Uterus (tissue), 4 donors: Measurements from ENCODE around the gene NPRL2. TPM values are rescaled to one million over a fixed set of nuclear protein-coding genes. Genes with fewer than 3 reads are reported as not detected.

Source experiments
- DNase-seq, 2 donors: peaks; one replicate each; pipeline ENCODE4 v3.0.0-alpha.2; 2019 to 2020
- H3K27ac ChIP-seq, 2 donors: fragments of 200-600 bp; sonication (generic); 1 replicate in 1 of 2; 2 replicates in 1 of 2; pipeline ENCODE4 v1.5.1; 2016 to 2018
- H3K27me3 ChIP-seq, 2 donors: fragments of 200-600 bp; sonication (generic); one replicate each; pipeline ENCODE4 v1.5.1; 2018 to 2019; ENCODE audit warnings: control low read depth in 1 of 2
- H3K36me3 ChIP-seq, 2 donors: fragments of 200-600 bp; sonication (generic); one replicate each; pipeline ENCODE4 v1.5.1; 2019; ENCODE audit warnings: control low read depth in 1 of 2
- H3K4me1 ChIP-seq, 2 donors: fragments of 200-600 bp; sonication (generic); one replicate each; pipeline ENCODE4 v1.5.1; 2018 to 2019; ENCODE audit warnings: control low read depth in 1 of 2
- H3K4me3 ChIP-seq, 2 donors: fragments of 200-600 bp; sonication (generic); 1 replicate in 1 of 2; 2 replicates in 1 of 2; pipeline ENCODE4 v1.5.1; 2018 to 2019; ENCODE audit warnings: mild to moderate bottlenecking in 1 of 2
- H3K9me3 ChIP-seq, 2 donors: fragments of 200-600 bp; sonication (generic); one replicate each; pipeline ENCODE4 v1.5.1; 2019; ENCODE audit warnings: control low read depth in 1 of 2
- CTCF ChIP-seq, 4 experiments: fragments of 200-600 bp in 2 of 4; fragments of 450-650 bp in 2 of 4; sonication (generic) in 2 of 4; IDR thresholded peaks; one replicate each; pipeline ENCODE4 v1.5.1; 2016 to 2019; ENCODE audit warnings: antibody characterized with exemption in 4 of 4, mild to moderate bottlenecking in 2 of 4, moderate library complexity in 1 of 4
- POLR2A ChIP-seq, 2 donors: fragments of 450-650 bp; IDR thresholded peaks; one replicate each; pipeline ENCODE4 v1.6.1; 2016; ENCODE audit warnings: antibody characterized with exemption in 2 of 2, mild to moderate bottlenecking in 1 of 2, moderate library complexity in 1 of 2
- intact Hi-C: fragments of 100-400 bp; cut with DNase I; formaldehyde crosslinking; loops from one replicate; pipeline ENCODE4 v1.15.1; 2023; ENCODE audit warnings: low total_unique reads
- total RNA-seq, 4 donors: library from RNA; depleted of rRNA in 3 of 4; stranded (reverse); fragments of >200 nt in 3 of 4; gene quantifications; one replicate each; pipeline versions ENCODE4 v1.1.0 to v1.2.4, GENCODE V29; 2014 to 2023
- donor health status: DM: yes; HTN: yes; CAD: no.

The NPRL2 gene
- total RNA-seq, 4 donors from 2014 or later = 11.8 to 26.2 (median 16.0) TPM

DNA sequence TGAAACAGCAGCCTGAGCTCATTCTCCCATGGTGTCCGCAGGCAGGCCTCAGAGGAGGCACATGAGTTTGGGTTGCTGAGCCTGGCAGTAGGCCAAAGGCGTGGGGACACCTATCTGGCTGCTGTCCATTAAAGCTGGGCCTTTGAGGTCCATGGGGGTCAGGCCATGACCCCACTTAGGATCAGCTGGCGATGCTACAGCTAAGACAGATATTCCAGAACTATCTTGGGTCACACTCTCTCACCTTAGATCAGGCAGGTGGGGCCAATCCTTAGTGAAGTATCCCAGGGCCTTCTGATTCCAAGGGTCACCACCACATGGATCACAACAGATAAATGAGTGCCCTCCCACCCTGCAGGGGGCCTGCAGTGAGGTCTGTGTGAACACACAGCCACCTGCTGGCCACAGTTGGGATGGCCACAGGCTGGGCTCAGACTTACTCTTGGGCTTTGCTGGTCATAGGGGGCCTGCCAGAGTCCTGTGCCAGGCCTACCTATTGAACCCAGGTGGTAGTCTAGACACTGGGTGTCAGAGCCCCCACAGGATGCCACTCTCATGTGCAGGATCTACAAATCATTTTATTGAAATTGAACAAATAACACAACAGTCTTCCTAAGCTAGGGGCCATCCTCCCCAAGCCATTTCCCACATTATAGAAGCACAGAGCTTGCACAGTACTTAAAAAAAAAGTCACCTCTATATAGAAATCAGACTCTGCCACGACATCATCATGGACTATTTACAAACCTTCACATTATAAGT is 26.0 kb downstream of the NPRL2 start:
- Histone ChIP-seq H3K4me1 (peaks cover 0 to 19% of the 10 kb centered on the region in 2 donors), H3K9me3 (no peaks in the 10 kb centered on the region), H3K27me3 (no peaks in the 10 kb centered on the region), H3K4me3 (no peak overlapping the region), H3K36me3 (no peaks in the 10 kb centered on the region), H3K27ac (peak overlapping the region; percentile 95 to 96)
- intact Hi-C loops = no loop called here
- TF ChIP-seq POLR2A (IDR thresholded peaks at IDR 0.05) (no peak), CTCF (IDR thresholded peaks at IDR 0.05) (peak; percentile 71 to 86 (median 75))
- peak; percentile 66 for DNase-seq

DNA sequence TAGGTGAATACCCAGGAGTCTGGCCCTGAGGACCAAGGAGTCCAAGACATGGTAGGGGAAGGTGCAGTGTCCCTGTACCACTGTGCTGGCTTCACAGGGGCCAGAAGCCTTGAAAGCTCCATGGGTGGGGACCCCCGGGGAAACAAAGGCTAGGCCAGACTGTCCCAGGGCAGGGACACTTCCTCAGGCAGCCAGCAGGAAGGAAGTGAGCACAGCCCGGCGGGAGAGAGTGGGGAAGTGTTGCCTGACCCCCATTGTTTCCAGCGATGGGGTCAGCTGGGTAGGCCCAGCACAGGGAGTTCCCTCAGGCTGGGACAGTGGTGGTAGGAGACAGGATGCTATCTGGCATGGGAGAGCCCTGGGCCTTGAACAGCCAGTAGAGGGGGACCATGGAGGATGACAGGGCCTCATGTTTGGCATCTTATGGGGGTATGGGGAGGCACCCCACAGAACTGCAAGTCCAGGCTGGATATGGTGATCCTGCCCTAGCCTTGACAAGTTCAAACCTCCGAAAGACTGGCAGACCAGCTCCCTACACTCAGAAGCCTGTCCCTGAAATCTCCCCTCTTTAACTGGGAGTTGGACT is 26.9 kb downstream of the NPRL2 start:
- no peaks in the 10 kb centered on the region for H3K9me3 ChIP-seq
- peaks cover 0 to 27% of the 10 kb centered on the region in 2 donors for H3K4me1 ChIP-seq
- intact Hi-C loops = no loop called here
- H3K36me3 ChIP-seq = no peaks in the 10 kb centered on the region
- DNase-seq = peak; percentile 43 to 72
- no peaks in the 10 kb centered on the region for H3K27me3 ChIP-seq
- H3K27ac ChIP-seq = peak overlapping the region; percentile 95 to 96
- TF ChIP-seq POLR2A (IDR thresholded peaks at IDR 0.05) (no peak), CTCF (IDR thresholded peaks at IDR 0.05) (peak in 1 of 4 experiments; percentile 21)
- no peak overlapping the region for H3K4me3 ChIP-seq

- no peaks in the 10 kb centered on the region for H3K36me3 ChIP-seq
- H3K9me3 ChIP-seq = no peaks in the 10 kb centered on the region
- H3K27me3 ChIP-seq = no peaks in the 10 kb centered on the region
- H3K4me1 ChIP-seq = peaks cover 0 to 29% of the 10 kb centered on the region in 2 donors
- no peak overlapping the region for H3K4me3 ChIP-seq
- peak overlapping the region; percentile 95 to 96 for H3K27ac ChIP-seq
- no peak for TF ChIP-seq CTCF (IDR thresholded peaks at IDR 0.05)
- TF ChIP-seq POLR2A (IDR thresholded peaks at IDR 0.05) = no peak
- intact Hi-C loops = no loop called here
- peak in 1 of 2 donors; percentile 61 for DNase-seq
Observed at GRCh38 chr3:50323092-50323600, 27.4 kb downstream of the NPRL2 start.

GRCh38 chr3:50322386-50323091 is 28.0 kb downstream of the NPRL2 start, which contains the start of gene HYAL2:
Gene HYAL2 (minus strand): TSS chr3:50322745. CDS start chr3:50320489, 2,256 bp downstream.
- peak; percentile 66 to 84 for DNase-seq
- Histone ChIP-seq H3K9me3 (no peaks in the 10 kb centered on the region), H3K4me3 (peak within 1 kb of the TSS; percentile 71 to 83), H3K4me1 (peaks cover 0 to 33% of the 10 kb centered on the region in 2 donors), H3K27me3 (no peaks in the 10 kb centered on the region), H3K36me3 (no peaks in the 10 kb centered on the region), H3K27ac (peak within 1 kb of the TSS; percentile 95 to 96)
- TF ChIP-seq CTCF (IDR thresholded peaks at IDR 0.05) = no peak
- peak in 1 of 2 donors; percentile 6 for TF ChIP-seq POLR2A (IDR thresholded peaks at IDR 0.05)
- intact Hi-C loops = no loop called here
